NOMO-1 treated with dmso at 0.1 percent for 144 hours (cell line): ENCODE measurements around the gene DTYMK.
"Not testable (repeated sequence)": the region's sequence is repeated elsewhere in the genome, so short reads cannot be mapped to it uniquely, and the experiment has no call there.

Experiments
- DNase-seq: peaks from one replicate; lab custom pipeline; 2025; ENCODE audit not compliant: unreplicated experiment; lab: John Stamatoyannopoulos, UW

Gene DTYMK

DNA sequence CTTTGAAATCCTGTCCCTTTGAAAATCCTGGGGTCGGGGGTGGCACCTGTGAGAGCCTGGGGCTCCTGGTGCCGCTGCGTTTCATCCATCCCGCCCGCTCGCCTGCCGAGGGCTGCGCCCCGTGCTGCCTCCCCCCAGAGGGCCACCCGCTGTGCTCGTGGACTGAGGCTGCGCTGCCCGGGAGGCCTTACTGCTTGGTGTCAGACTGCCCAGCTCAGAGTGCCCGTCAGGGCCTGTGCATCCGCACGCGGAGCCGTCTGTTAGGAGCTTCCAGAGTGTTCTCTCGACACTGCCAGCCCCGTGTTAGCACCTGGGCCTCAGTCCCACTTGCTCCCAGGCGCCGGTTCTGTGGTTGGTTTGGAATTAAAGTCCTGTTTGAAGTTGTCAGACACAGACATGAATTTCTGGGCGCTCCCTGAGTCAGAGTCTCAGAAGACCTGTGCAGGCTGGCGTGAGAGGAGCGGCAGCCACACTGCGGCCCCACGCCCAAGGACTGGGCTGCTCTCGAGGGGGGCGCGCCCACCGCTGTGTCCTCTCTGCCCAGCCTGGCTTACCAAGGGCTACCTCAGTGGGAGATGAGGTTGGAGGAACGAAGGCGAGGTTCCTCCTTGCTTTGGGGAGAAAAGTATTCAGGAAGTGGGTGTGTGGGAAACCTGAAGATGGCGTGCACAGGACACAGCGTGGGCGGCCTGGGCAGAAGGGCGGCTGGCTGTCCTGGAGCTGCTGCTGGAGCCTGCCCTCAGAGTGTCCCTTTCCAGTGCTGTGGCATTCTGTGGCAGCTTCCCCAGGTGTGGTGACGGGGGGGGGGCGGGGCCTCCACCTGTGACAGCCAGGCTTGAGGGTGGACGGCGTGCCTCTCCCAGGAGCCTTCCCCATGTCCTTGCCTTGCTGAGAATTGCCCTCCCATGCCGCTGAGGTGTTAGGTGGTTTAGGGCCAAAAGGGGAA is 14.1 kb downstream of the DTYMK start:
- no peak for DNase-seq

DNA sequence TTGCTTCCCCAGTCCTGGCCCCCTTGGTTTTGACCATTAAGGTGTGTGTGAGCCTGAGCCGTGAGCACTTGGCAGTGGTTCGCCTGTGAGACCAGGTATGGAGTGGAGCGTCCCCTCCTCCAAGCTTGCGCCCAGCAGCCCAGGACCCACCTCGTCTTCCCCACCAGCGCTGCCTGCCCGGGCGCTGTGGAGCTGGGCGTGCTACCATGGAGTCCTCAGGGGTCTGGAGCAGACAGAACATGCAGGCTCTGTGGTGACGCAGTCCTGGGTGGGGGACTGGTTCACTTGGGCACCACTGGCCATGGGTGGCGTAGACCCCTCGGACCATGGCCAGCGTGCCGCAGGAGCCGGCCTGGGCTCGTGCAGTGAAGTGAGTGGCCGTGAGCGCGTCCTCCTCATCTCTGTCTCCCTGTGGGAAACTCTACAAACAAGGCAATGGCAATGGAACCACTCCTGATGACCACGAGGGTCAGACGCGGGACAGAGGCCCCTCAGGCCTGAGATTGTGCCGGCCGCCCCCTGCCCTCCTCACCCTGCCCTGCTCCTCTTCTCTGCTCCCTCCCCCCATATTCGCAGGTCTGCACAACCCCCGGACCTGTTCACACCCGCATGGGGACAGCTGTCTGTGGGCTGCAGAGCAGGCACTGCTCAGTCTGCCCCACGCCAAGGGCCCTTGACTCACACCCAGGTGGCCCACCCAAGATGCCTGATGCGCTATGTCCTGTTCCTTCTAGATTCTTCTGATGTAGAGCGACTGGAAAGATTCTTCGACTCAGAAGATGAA is 15.0 kb downstream of the DTYMK start:
- DNase-seq: no peak

DNA sequence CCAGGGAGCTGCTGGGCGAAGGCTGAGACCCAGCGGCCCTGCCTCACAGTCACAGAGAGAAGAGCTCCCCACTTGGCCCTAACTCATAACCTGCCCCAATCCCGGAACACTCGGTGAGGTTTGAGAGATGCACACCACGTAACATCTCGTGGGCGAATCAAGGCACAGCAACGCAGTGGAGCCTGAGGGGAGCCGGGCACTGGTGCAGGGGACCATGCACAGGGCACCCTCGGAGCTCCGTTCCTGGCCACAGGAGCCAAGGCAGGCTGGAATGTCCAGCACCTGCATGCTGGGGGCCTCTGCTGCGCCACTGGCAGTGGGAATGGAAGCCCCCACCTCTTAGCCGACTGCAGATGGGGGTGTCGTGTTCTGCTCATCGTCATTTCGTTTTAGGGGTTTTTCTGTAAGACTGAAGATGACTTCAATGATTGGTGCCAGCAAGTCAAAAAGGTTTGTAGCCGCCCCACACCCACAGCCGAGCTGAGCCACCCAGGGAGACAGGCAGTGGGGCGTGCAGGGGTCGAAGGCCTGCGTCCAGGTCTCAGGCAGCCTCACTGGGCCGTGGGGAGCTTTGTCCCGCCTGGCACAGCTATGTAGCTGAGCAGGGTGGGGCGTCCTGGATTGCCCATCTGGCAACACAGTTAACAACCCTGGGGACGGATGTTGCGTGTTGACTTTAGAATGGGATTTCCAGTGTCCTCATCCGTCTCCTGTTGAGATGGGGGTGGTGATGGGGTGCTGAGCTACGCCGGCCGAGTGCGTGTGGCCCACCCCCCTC is 16.1 kb downstream of the DTYMK start:
- no peak for DNase-seq

DNA sequence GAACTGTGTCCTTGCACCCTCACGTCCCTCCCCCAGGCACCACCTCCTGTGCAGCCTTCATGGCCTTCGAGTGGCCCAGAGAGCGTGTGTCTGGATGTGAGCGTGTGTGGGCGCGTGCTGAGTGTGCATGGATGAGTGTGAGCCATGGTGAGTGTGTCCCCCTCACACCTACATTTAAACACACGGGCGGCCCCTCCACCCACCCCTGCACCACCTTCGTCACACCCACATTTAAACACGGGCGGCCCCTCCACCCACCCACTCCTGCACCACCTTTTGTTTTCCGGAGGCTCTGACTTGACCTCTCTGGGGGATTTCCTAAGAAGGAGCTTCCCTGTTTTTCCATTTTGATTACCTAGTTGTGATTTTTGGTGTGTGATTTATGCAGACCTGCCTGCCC is 17.8 kb downstream of the DTYMK start:
- DNase-seq: no peak

DNA sequence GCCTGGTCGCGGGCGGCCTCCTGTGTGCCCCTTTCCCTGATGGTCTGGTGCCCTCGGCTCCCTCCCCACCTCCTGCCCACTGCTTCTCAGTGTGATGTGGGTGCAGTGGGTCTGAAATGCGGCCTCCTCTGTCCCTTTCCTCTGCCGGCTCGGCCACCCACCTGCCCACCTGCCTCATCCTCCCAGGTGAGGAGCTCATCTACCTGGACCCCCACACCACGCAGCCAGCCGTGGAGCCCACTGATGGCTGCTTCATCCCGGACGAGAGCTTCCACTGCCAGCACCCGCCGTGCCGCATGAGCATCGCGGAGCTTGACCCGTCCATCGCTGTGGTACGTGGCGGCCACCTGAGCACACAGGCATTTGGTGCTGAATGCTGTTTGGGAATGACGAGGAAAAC is 18.3 kb downstream of the DTYMK start:
- no peak for DNase-seq

DNA sequence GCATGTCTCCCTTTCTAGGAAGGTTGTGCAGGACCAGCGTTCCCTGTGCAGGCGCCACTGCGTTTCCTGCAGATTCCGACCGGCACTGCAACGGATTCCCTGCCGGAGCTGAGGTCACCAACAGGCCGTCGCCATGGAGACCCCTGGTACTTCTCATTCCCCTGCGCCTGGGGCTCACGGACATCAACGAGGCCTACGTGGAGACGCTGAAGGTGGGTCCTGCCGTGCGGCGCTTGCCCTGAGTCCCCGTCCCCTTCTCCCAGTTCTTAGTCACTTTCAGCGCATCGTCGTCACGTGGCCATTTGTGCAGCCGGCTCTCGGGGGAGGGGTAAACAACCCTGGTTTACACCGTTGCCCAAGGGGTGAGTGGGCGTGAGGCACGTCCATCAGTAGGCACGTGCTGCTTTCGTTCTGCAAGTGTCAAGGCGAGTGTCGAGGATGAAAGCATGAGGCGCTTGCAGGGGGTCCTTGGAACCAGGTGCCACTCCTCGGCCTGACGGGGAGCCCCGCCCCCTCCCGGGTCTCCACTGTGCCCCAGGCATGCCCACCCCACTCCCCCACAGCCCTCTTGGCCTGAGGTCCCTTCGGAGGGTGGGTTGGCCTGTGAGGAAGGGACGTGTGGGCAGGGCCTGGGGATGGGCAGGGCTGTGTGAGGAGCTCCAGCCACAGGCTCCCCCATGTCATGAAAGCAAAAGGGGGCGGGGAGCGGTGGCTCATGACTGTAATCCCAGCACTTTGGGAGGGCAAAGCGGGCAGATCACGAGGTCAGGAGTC is 19.8 kb downstream of the DTYMK start:
- no peak for DNase-seq

DNA sequence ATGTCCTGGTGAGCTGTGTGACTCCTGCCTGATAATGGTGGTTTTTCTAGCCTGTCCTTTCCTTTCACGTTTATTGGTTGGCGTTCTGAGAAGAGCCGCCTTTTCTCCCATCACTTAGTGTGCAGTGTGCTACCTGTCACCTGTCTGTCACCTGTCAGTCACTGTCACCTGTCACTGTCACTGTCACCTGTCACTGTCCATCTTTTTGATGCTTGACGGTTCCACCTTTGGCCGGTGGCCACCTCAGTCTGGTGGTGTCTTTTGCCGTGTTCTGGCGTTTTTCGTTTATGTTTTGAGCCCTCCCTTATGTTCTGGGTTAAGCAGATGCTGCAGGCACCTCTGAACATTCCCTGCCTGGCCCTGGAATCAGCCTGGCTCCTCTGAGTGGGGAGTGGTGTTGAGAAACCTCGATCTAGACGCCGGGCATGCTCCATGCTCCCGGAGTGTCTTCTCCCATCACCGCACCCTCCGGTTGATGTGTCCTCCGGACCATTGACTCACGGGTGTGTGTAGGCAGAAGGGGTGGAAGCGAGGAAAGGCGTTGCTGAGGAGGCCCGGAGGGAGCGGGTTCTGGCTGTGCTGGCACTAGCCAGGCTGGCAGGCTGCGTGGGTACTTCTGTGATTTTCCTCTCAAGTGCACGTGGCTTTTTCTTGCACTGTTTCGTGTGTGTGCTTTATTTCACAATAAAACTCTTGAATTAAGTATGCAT is 20.7 kb downstream of the DTYMK start:
- no peak for DNase-seq

DNA sequence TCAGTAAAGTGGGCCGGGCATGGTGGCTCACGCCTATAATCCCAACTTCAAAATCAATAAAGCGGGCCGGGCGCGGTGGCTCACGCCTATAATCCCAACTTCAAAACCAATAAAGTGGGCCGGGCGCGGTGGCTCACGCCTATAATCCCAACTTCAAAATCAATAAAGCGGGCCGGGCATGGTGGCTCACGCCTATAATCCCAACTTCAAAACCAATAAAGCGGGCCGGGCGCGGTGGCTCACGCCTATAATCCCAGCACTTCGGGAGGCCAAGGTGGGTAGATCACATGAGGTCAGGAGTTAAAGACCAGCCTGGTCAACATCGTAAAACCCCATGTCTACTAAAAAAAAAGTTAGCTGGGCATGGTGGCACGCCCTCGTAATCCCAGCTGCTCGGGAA is 23.9 kb downstream of the DTYMK start:
- DNase-seq: not testable (repeated sequence)

DNA sequence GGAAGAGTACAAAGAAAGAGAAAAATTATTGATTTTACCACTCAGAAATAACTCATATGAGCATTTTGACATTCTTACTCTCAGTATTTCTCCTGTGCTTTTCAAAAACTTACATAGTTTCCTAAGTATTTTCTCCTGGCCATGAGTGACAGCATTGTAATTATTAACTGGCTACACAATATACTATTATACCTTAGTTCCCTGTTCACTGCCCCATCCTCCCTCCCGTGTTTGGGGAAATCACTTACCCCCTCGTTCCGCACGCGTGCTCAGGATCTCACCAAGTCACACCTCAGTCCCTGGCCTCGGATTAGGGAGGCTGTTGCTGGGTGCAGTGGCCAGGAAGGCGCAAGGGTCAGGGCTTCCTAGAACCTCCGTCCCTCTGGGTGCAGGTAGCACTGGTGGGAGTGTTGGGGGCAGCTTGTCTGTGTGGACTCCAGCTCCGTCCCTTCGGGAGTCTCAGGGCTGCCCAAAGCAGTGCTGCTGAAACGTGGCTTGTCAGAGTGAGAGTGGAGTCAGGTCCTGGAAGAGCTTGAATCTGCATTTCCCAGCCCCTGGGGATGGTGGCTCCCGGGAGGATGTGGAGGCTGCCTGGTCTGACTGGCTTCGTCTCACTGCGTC is 25.9 kb downstream of the DTYMK start:
- DNase-seq: no peak

DNA sequence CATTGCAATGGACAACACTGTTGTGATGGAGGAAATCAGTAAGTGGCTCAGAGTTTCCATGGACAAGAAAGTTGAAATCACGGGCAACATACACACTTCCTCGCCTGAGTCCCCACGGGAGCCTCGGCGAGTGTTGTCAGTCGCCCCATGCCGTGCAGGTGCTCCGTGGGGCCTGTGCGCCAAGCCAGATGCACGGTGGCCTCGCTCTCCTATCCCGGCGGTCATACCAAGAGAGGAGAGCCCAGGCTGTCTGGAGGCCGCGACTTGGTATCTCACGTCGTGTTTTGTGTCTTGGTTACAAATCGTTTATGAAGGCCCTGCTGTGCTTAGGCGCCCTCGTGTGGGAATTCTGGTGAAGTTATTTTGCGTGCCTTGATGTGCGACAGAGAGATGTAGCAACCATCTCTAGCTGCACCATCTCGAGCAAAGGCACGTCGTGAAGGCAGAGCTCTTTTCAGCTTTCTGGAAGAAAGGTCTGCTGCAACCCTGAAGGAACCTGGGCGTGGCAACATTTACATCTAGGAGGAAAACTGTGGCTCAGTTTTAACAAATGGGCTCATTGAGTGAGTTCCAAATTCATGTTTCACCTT is 27.4 kb downstream of the DTYMK start:
- DNase-seq: no peak

DNA sequence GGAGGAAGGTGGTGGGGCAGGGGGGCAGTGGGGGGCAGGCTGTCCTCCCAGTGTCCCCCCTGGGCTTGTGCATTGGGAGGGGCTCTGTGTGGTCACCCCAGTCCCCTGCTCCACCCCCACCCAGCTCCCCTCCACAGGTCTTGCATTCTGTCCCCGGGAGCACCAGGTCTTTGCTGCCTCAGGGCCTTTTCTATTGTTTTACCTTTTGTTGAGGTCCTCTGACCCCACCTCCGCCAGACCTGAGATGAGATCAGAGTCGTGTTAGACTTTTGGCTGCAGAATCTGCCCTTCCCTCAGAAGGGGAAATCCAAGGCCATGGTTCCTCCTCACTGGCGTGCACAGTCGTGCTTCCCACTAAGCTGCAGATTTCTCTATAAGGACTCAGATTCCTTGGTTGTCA is 28.3 kb downstream of the DTYMK start:
- no peak for DNase-seq

DNA sequence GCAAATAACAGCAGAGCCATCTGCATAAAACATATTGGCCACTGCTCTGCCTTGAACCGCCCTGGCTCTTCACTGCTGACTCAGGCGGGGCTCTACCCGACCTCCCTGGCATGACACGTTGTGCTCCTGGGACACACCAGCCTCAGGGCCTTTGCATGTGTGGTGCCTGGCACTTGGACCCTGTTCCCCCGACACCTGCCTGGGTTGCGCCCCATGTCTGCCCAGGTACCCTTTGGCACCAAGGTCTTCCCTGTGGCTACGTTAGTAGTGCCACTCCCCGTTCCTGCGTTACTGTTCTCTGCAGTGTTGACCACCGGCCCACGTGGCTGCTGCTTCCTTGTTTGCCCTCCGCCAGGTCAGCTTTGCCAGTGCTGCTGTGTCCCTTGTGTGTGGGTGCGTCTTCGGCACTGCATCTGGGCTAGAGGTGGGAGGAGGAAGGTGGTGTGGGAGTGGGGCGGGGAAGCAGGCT is 28.8 kb downstream of the DTYMK start:
- no peak for DNase-seq

DNA sequence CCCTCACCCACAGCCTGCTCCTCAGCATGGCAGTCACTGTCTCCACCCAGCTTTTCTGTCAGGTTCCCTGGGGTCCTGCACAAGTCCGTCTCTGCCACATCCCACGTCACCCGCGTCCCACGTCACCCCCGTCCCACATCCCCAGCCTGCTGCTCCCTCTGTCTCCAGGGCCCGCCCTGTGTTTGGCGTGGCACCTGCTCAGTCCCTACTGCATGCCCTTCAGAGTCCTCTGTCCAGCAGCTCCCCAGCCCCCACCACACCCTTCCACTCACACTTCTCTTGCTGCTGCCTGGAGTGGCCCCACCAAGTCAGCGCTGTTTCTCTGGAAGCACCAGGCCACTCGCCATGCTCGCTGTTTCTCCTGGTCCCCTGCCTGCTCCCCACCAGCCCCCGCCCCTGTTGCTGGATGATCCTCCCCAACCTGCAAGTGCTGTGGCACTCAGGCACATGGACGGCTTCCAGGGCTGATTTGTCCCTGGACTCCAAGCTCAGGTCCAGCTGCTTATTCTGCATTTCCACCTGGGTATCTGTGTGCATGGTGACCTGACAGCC is 30.3 kb downstream of the DTYMK start:
- DNase-seq: no peak

DNA sequence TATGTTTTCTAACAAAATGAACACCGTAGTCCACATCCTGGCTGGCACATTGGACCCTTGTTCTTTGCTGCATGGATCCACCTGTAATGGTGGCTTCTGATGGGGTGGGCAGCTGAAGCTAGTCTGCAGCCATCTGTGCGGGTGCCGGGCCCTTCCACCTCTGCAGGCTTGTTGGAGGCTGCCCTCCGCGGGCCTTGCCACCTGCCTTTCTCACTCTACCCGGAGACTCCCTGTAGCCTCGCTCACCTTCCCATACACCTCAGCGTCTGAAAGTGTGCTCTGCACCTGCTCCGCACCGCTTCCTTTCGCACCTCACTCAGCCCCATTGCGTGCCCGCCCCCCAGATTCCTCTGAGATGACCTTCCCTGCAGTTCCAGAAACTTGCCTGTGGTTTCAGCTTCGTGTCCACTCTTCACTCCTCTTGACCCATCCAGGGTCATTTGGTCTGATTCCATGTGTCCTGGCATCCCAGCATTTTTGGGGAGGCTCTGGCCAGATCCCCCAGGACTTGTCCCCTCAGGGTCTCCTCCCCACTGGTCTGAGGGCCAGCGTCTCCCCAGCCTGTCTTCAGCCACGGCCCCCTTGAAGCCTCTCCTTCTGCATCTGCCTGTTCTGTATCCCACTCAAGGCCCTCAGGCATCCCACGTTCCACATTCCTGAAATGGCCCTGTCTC is 31.0 kb downstream of the DTYMK start:
- no peak for DNase-seq

DNA sequence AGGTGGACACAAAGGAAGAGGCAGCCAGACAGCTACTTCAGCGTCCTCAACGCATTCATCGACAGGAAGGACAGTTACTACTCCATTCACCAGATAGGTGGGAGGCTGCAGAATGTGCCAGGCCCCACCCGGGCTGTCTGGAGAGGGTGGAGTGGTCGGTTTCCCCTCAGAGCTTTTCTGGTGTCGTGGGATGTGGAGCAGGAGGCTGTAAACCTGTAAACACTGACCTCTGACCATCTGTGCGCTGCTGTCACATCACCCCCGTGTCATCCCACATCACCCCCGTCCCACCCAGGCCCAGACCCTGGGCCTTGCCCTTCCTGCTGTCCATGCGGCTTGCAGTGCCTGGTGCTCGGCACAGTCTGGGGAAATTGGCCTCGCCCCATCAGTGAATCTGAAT is 32.1 kb downstream of the DTYMK start:
- no peak for DNase-seq

DNA sequence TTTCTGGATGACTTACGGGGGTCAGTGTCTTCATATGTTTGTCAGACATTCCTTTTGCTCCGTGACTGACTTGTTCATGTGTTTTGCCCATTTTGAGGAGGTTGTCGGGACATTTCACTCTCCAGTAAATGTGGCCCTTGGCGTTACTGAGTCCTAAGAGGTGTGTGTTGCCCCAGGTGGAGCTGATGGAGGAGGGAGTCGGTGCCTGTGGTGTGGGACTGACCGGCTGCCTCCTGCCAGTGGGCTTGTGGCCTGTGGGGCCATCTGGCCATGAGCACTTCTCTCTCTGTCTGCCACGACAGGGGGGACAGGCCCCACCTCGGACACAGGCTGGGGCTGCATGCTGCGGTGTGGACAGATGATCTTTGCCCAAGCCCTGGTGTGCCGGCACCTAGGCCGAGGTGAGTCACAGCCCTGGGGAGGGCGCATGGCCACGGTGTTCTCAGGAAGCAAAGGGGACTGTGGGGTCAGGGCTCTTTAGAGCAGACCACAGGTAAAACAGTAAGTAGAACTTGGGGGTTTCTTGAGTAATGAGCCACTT is 33.3 kb downstream of the DTYMK start:
- DNase-seq: no peak

DNA sequence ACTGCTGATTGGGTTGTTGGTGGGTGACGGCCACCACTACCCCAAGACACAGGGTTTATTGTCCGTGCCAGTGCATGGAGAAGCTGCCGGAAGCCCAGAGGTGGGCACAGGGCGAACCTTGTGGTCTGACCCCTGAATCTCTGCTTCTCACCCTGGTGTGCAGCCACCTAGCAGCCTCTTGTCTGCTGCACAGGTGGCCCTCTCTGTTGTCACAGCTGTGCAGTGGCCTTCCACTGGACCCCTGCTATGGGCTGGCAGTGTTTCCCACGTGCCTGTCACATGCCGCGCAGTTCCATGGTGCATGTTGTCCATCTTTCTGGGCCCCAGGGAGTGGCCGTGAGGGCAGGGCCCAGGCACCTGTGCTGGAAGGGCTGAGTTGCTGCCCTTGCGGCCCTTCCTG is 33.9 kb downstream of the DTYMK start:
- no peak for DNase-seq

DNA sequence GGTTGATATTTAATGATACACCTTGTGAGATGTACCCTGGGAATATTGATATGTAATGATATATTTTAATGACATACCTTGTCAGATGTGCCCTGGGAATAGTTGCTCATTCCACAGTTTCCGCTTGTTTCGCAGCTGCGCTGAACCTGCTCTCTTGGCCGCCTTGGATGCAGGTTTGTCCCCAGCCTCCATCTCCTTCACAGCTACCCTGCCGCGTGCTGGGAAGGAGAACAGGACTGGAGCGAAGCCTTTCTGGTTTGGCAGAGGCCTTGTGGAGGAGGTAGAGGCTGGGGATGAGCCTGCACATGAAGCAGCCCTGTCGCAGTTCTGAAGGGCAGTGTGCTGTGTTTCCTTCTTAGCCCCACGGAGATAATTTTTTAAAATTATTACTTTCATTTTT is 34.5 kb downstream of the DTYMK start:
- no peak for DNase-seq
